ENCODE data around the gene FOLR1.
"Not testable (repeated sequence)": the region's sequence is repeated elsewhere in the genome, so short reads cannot be mapped to it uniquely, and the experiment has no call there.

FOLR1 gene

DNA sequence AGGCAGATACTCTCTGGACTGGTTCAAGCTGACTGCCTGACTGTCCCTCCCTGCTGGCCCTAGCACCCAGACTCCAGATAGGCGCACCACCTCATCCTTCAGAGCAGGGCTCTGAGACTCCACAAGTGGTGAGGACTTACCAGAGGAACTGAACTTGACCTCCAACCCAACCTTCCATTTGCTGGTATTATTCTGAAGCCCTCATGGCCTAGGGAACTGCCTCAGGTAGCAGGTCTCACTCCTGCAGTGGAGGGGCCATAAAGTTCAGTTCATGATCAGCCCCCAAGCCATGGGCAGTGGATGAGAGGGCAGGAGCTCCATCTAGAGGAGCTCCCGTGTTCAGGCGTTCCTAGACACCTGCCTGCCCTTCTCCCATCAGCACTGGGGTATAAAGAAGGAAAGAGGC, 10.4 kb upstream of the FOLR1 start:
- DNase-seq (ENCODE audit: low read depth, low spot score), result not testable (repeated sequence)

DNA sequence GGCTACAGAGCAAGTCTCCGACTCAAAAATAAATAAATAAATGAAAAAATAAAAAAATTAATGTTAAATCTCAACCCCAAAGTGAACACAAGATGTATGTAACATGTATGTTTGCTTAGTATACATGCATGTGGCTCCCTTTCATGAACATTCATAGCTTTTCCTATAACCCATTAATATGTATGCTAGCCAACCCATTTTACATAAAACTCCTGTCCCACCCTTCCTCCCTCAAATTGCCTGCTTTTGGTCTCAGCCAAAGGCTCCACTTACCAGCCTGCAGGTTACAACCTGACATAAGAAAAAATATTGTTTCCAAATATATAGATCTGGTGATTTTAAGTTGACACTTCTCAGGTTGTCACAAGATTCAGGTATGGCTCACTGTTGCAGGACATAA, 3.7 kb upstream of the FOLR1 start:
- DNase-seq (ENCODE audit: low read depth, low spot score), result no peak

DNA sequence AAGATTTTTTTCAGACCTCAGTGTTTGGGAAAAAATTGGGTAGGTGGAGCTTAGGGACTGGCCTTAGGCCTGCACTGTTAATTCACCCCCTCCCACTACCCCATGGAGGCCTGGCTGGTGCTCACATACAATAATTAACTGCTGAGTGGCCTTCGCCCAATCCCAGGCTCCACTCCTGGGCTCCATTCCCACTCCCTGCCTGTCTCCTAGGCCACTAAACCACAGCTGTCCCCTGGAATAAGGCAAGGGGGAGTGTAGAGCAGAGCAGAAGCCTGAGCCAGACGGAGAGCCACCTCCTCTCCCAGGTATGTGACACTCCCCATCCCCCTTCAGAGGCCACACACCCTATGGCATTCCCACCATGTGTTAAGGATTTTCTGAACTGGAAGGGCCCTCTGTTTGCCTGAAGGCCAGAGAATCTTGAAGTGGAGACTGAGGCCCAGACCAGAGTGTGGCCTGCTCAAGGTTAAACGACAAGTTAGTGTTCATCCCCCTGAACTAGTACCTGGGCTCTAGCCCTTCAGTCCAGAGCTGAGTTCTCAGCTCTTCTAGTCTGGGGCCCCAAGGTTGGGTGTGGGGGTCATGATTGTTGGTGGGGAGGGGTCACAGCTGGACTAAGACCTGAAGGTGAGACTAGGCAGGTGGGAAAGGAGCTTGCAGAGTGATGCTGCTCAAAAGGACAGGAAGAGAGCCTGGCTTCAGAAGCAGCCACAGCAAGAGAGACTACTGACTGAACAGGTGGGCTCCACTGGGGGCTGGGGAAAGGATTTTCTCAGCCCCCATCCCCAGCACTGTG, 2.3 kb upstream of the FOLR1 start:
- DNase-seq (ENCODE audit: low read depth, low spot score), result peak; percentile 67

DNA sequence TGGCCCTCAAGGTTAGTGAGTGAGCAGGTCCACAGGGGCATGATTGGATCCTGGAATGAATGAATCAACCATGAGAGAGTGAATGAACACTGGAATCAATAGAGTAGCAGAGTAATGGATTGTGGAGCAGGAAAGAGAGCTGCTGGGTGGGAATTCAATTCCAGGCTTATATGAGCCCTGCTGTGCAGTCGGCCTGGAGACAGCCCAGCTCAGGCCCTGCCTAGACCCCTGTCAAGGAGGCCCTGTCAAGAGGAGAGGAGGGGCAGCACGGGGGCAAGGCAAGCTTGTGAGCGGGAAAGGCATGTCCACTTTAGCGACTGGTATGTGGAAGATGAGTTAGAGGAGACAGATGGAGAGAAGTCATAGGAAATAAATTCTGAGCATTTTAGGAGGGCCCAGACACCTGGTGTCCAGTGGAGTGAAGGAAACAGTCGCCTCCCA, 1.3 kb upstream of the FOLR1 start:
- DNase-seq (ENCODE audit: low read depth, low spot score), result no peak

- no peak for DNase-seq (ENCODE audit: low read depth, low spot score)
These were observed 3.8 kb downstream of the FOLR1 start for GRCh38 chr11:72195518-72196270.

GRCh38 chr11:72201445-72201844, 9.5 kb downstream of the FOLR1 start:
- not testable (repeated sequence) for DNase-seq (ENCODE audit: low read depth, low spot score)

GRCh38 chr11:72202571-72202970, 10.6 kb downstream of the FOLR1 start:
- no peak for DNase-seq (ENCODE audit: low read depth, low spot score)

GRCh38 chr11:72203163-72203562, 11.2 kb downstream of the FOLR1 start:
- DNase-seq (ENCODE audit: low read depth, low spot score), result no peak

DNA sequence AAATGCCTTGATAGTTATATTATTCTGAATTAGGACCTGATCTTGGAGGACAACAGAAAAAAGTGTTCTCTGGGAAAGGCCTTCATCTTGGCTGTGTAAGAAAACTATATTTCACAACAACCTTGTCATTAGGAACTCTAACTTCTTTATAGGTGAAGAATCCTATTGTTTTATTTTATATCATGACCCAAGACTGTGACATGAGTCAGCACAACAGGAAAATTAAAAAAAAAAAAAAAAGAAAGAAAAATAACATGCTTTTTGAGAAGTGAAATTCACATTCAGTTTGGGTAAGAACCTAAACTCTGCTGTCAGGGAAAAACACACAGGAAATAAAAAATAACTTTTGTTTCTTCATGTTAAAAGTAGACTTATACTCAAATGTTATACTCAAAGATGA, 12.9 kb downstream of the FOLR1 start:
- DNase-seq (ENCODE audit: low read depth, low spot score), result no peak

- DNase-seq (ENCODE audit: low read depth, low spot score), result not testable (repeated sequence)
These were observed 14.9 kb downstream of the FOLR1 start for GRCh38 chr11:72206794-72207193.

DNA sequence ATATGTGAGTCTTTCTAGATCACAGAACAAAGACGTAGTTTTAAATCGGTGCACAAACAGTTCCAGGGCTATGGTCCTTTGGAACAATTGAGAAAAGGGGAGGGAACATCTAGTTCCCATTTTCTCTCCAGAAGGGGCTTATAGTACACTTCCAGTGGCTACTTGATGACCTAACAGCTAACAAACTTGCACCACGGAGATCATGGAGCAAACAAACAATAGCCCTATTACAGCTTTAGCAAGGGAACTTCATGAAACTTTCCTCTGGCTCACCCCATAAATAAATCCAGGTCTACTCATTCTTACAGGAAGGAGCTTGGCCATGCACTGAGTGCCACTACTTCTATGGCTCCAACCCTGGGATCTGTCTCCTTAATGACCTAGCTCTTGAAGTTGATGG, 16.3 kb downstream of the FOLR1 start:
- DNase-seq (ENCODE audit: low read depth, low spot score), result no peak

DNA sequence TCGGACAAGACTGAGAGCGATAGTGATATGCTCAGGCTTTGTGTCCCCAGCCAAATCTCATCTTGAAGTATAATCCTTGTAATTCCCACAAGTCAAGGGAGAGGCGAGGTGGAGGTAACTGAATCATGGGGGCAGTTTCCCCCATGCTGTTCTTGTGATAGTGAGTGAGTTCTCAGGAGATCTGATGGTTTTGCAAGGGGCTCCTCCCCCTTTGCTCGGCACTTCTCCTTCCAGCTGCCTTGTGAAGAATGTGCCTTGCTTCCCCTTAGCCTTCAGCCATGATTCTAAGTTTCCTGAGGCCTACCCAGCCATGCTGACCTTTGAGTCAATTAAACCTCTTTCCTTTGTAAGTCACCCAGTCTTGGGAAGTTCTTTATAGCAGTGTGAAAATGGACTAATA, 17.2 kb downstream of the FOLR1 start:
- no peak for DNase-seq (ENCODE audit: low read depth, low spot score)

DNA sequence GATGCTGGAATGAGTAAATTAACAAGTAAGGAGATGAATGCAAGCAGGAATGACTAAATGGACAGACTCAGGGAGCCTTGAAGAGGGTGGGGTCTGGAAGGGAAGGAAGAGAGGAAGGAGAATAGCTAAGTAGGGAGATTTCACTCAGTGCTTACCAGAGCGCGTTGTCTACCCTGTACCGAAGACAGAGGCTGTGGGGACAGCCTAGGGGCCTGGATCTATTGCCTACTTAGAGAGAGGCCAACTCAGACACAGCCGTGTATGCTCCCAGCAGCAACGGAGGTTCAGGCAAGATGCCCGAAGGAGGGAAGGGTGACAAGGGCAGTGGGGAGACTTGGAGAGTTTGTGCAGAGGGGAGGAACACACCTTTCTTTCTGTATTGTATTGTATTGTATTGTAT, 24.7 kb downstream of the FOLR1 start, which contains the start of gene FOLR2:
Gene FOLR2, plus strand, starts transcription at position 157 of the 400 bp plus-strand sequence. CDS start 1,791 bp downstream, outside the sequence.
- no peak for DNase-seq (ENCODE audit: low read depth, low spot score)

- DNase-seq (ENCODE audit: low read depth, low spot score), result no peak
These were observed 25.9 kb downstream of the FOLR1 start for GRCh38 chr11:72217841-72218240.

- DNase-seq (ENCODE audit: low read depth, low spot score), result no peak
These were observed 26.4 kb downstream of the FOLR1 start for GRCh38 chr11:72218251-72218745.

GRCh38 chr11:72220696-72221363, 28.9 kb downstream of the FOLR1 start:
- no peak for DNase-seq (ENCODE audit: low read depth, low spot score)

GRCh38 chr11:72221386-72222075, 29.6 kb downstream of the FOLR1 start:
- DNase-seq (ENCODE audit: low read depth, low spot score), result no peak

DNA sequence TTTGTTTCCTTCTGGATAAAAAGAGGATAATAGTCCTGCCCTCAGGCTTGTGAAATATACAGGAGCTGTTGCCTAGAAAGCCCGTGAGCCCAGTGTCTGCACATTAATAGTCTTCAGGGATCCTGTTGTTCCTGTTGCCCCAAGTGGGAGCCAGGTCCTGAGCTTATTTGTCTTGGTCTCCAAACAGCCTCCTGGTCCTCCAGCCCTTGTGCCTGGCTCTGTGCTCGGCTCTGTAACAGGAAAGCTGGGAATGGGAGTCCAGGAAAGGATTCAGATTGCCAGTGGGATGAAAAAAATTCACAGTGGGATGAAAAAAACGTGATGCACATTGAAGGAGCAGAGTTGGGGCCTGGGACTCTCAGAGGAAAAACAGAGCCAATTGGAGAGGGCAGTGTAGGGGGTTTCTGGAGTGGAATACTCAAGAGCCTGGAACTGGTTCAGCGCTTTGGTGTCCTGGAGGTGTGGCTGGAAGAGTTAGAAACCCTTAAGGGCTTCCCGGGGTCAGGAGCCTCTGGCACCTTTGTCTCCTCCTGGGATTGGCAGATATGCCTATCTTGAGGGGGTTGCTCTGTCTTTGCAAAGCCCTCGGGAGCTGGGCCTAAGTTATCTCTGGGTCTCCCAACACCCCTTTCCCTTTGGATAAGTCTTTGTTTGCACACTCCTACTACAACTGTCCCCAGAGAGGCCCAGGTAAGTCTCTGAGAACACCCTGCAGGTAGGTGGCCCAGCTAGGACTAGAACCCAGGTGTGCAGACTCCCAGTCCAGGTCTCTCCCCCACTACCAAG, 30.4 kb downstream of the FOLR1 start:
- DNase-seq (ENCODE audit: low read depth, low spot score), result no peak

DNA sequence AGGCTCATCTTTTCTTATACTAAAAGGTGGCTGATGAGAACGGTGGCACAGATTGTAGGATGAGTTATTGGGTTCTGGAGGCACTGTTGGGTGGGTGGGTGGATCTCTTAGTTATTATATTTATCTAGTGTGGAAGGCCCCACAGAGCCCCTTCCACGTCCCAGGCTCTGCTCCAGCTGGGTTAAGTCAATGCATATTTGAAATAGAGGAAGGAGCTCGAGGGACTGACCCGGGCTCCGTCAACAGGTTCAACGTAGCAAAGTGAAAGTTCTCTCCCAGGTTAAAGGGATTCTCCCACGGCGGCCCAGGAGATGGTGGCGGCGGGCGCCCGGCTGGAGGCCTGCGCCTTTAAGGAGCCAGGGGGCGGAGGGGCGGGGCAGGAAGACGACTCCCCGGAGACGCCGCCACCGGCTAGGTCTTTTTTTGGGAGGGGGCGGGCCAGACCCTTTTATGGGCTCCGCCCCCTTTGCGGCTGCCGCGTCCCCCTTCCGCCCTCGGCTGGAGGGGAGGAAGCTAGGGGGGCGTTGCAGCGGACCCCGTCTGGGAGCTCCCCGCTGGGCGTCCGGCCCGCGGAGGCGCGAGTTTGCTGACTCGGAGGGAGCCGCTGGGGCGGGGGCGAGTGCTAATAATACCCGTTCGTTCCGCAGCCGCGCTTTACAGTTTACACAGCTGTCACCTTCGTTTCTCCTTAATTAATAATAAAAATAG, 31.1 kb downstream of the FOLR1 start:
- peak; percentile 97 for DNase-seq (ENCODE audit: low read depth, low spot score)

Data from astrocyte of the hippocampus (primary cell).